ENCODE data around the gene ABCC11.

The ABCC11 gene

GRCh38 chr16:48247311-48247710, at the start of gene ABCC11:
TSS of gene ABCC11 (minus strand) at chr16:48247539. CDS start at chr16:48231921, 15,618 bp downstream.
- H3K9me3 ChIP-seq (ENCODE audit: low read depth, low read length): no peaks in the 10 kb centered on the region
- DNase-seq (ENCODE audit: low read depth, low spot score): no peak
- no peak within 1 kb of the TSS for H3K9ac ChIP-seq (ENCODE audit: insufficient read length)
- no peak within 1 kb of the TSS for H3K27ac ChIP-seq
- no peak within 1 kb of the TSS for H3K4me3 ChIP-seq
- no peak for TF ChIP-seq EZH2 (IDR thresholded peaks at IDR 0.05)
- TF ChIP-seq FOXP2 (optimal IDR thresholded peaks at IDR 0.05; ENCODE audit: control extremely low read depth, extremely low read length, insufficient read depth): no peak
- no peak for TF ChIP-seq POLR2AphosphoS5 (IDR thresholded peaks at IDR 0.05; ENCODE audit: borderline replicate concordance, low read depth, low read length)
- no peaks in the 10 kb centered on the region for H3K36me3 ChIP-seq (ENCODE audit: insufficient read depth, low read length)

DNA sequence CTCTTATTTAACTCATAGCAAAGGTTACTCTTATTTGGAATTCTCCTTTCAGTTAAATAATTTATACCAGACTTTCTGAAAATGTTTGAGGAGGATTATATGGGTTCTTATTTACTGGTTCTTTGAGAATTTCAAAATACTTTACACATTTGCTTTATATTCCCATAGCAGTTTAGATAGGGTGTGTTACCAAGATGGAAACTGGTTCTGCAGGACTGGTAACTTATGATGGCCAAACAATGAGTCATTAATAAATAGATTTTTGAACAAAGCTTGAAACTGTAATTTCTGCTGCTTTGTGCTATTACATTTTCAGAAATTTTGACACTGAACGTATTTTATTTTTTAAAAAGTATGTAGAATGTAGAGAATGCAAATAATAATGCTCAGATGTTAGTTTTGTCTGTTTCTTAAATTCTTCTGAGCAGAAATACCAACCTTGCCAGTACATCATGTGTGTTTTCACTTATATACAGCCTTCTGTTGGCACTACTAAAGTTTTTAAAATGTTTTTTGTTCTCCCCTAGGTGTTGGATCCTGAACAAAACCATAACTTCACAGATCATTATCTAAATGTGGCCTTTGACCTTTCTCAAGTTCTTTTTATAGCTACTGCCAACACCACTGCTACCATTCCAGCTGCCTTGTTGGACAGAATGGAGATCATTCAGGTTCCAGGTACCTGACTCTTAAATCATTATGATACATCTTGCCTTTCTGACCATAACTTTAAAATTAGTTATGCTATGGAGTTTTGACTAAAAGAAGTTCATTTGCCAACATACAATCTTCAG, 48.3 kb upstream of the ABCC11 start:
- Histone ChIP-seq H3K36me3 (ENCODE audit: insufficient read depth, low read length) (peaks cover 12% of the 10 kb centered on the region), H3K27ac (no peak overlapping the region), H3K9me3 (ENCODE audit: low read depth, low read length) (no peaks in the 10 kb centered on the region), H3K9ac (ENCODE audit: insufficient read length) (no peak overlapping the region), H3K4me3 (no peak overlapping the region)
- TF ChIP-seq POLR2AphosphoS5 (IDR thresholded peaks at IDR 0.05; ENCODE audit: borderline replicate concordance, low read depth, low read length) (no peak), FOXP2 (optimal IDR thresholded peaks at IDR 0.05; ENCODE audit: control extremely low read depth, extremely low read length, insufficient read depth) (no peak), EZH2 (IDR thresholded peaks at IDR 0.05) (no peak)
- DNase-seq (ENCODE audit: low read depth, low spot score): no peak

GRCh38 chr16:48294724-48295123, 47.4 kb upstream of the ABCC11 start:
- Histone ChIP-seq H3K9ac (ENCODE audit: insufficient read length) (no peak overlapping the region), H3K4me3 (no peak overlapping the region), H3K36me3 (ENCODE audit: insufficient read depth, low read length) (peaks cover 11% of the 10 kb centered on the region), H3K27ac (no peak overlapping the region), H3K9me3 (ENCODE audit: low read depth, low read length) (no peaks in the 10 kb centered on the region)
- no peak for DNase-seq (ENCODE audit: low read depth, low spot score)
- no peak for TF ChIP-seq FOXP2 (optimal IDR thresholded peaks at IDR 0.05; ENCODE audit: control extremely low read depth, extremely low read length, insufficient read depth)

DNA sequence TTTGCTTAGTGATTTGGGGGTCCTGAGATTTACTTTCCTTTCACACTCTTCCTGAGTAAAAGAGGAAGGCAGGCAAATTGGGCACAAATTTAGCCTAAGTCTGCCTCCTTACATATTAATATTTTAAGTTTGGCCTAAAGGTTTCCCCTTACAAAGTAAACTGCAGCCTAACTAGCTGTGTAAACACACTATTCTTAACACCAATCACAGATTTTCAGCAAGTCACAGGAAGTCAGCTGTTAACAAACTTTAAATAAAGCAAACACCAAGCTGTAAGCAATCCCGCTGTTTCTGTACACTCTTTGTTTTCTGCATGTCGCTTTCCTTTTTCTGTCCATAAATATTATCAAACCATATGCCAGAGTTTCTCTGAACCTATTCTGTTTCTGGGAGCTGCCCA, 45.1 kb upstream of the ABCC11 start:
- H3K27ac ChIP-seq: no peak overlapping the region
- H3K36me3 ChIP-seq (ENCODE audit: insufficient read depth, low read length): peaks cover 9% of the 10 kb centered on the region
- TF ChIP-seq EZH2 (IDR thresholded peaks at IDR 0.05) (no peak), POLR2AphosphoS5 (IDR thresholded peaks at IDR 0.05; ENCODE audit: borderline replicate concordance, low read depth, low read length) (no peak), FOXP2 (optimal IDR thresholded peaks at IDR 0.05; ENCODE audit: control extremely low read depth, extremely low read length, insufficient read depth) (no peak)
- H3K4me3 ChIP-seq: no peak overlapping the region
- H3K9me3 ChIP-seq (ENCODE audit: low read depth, low read length): no peaks in the 10 kb centered on the region
- no peak overlapping the region for H3K9ac ChIP-seq (ENCODE audit: insufficient read length)
- DNase-seq (ENCODE audit: low read depth, low spot score): no peak

- H3K9ac ChIP-seq (ENCODE audit: insufficient read length): no peak overlapping the region
- H3K36me3 ChIP-seq (ENCODE audit: insufficient read depth, low read length): peaks cover 10% of the 10 kb centered on the region
- TF ChIP-seq POLR2AphosphoS5 (IDR thresholded peaks at IDR 0.05; ENCODE audit: borderline replicate concordance, low read depth, low read length) (no peak), EZH2 (IDR thresholded peaks at IDR 0.05) (no peak), FOXP2 (optimal IDR thresholded peaks at IDR 0.05; ENCODE audit: control extremely low read depth, extremely low read length, insufficient read depth) (no peak)
- no peaks in the 10 kb centered on the region for H3K9me3 ChIP-seq (ENCODE audit: low read depth, low read length)
- H3K27ac ChIP-seq: no peak overlapping the region
- H3K4me3 ChIP-seq: no peak overlapping the region
- no peak for DNase-seq (ENCODE audit: low read depth, low spot score)
Measured at GRCh38 chr16:48291754-48292153, 44.4 kb upstream of the ABCC11 start.

- H3K27ac ChIP-seq: no peak overlapping the region
Measured at GRCh38 chr16:48291303-48291702, 44.0 kb upstream of the ABCC11 start.

GRCh38 chr16:48287239-48287638, 39.9 kb upstream of the ABCC11 start:
- Histone ChIP-seq H3K36me3 (ENCODE audit: insufficient read depth, low read length) (peaks cover 4% of the 10 kb centered on the region; the same call in 1 of the 2 replicates), H3K9ac (ENCODE audit: insufficient read length) (no peak overlapping the region)
- TF ChIP-seq POLR2AphosphoS5 (IDR thresholded peaks at IDR 0.05; ENCODE audit: borderline replicate concordance, low read depth, low read length) (no peak), FOXP2 (optimal IDR thresholded peaks at IDR 0.05; ENCODE audit: control extremely low read depth, extremely low read length, insufficient read depth) (no peak), EZH2 (IDR thresholded peaks at IDR 0.05) (no peak)

More at GRCh38 chr16:48291303-48291702, 44.0 kb upstream of the ABCC11 start:
- Histone ChIP-seq H3K9ac (ENCODE audit: insufficient read length) (no peak overlapping the region), H3K36me3 (ENCODE audit: insufficient read depth, low read length) (peaks cover 10% of the 10 kb centered on the region), H3K4me3 (no peak overlapping the region), H3K9me3 (ENCODE audit: low read depth, low read length) (no peaks in the 10 kb centered on the region)
- TF ChIP-seq FOXP2 (optimal IDR thresholded peaks at IDR 0.05; ENCODE audit: control extremely low read depth, extremely low read length, insufficient read depth) (no peak), POLR2AphosphoS5 (IDR thresholded peaks at IDR 0.05; ENCODE audit: borderline replicate concordance, low read depth, low read length) (no peak), EZH2 (IDR thresholded peaks at IDR 0.05) (no peak)
- DNase-seq (ENCODE audit: low read depth, low spot score): no peak

GRCh38 chr16:48284772-48285409, 37.6 kb upstream of the ABCC11 start:
- no peak for DNase-seq (ENCODE audit: low read depth, low spot score)
- TF ChIP-seq EZH2 (IDR thresholded peaks at IDR 0.05) (no peak), POLR2AphosphoS5 (IDR thresholded peaks at IDR 0.05; ENCODE audit: borderline replicate concordance, low read depth, low read length) (no peak), FOXP2 (optimal IDR thresholded peaks at IDR 0.05; ENCODE audit: control extremely low read depth, extremely low read length, insufficient read depth) (no peak)
- Histone ChIP-seq H3K9me3 (ENCODE audit: low read depth, low read length) (no peaks in the 10 kb centered on the region), H3K27ac (no peak overlapping the region), H3K4me3 (no peak overlapping the region), H3K9ac (ENCODE audit: insufficient read length) (no peak overlapping the region), H3K36me3 (ENCODE audit: insufficient read depth, low read length) (peaks cover 4% of the 10 kb centered on the region; the same call in 1 of the 2 replicates)

More at GRCh38 chr16:48287239-48287638, 39.9 kb upstream of the ABCC11 start:
- Histone ChIP-seq H3K4me3 (no peak overlapping the region), H3K9me3 (ENCODE audit: low read depth, low read length) (no peaks in the 10 kb centered on the region), H3K27ac (no peak overlapping the region)
- DNase-seq (ENCODE audit: low read depth, low spot score): no peak
